Smooth muscle cell (in vitro differentiated cells): ENCODE results near the gene MFRP. TPM values are rescaled to one million over a fixed set of nuclear protein-coding genes. Genes with fewer than 3 reads are reported as not detected.

Experiments used
- DNase-seq: peaks from one replicate; lab custom pipeline; 2025; ENCODE audit not compliant: unreplicated experiment; lab: John Stamatoyannopoulos, UW
- H2AFZ ChIP-seq: fragments of 200-600 bp; sonication (generic); 2 replicates; pipeline ENCODE4 v1.6.0; 2016; ENCODE audit warnings: antibody characterized with exemption, low read depth, mild to moderate bottlenecking
- H3F3A ChIP-seq: fragments of 200-600 bp; sonication (generic); 2 replicates; pipeline ENCODE4 v1.6.0; 2017; ENCODE audit warnings: antibody characterized with exemption, low read depth
- H3K27ac ChIP-seq: fragments of 200-600 bp; sonication (generic); 2 replicates; pipeline ENCODE4 v1.5.1; 2016; ENCODE audit warnings: low read depth, mild to moderate bottlenecking
- H3K27me3 ChIP-seq: fragments of 200-600 bp; sonication (generic); 2 replicates; pipeline ENCODE4 v1.6.1; 2016; ENCODE audit warnings: low read depth, mild to moderate bottlenecking
- H3K36me3 ChIP-seq: fragments of 200-600 bp; sonication (generic); 2 replicates; pipeline ENCODE4 v1.5.1; 2016; ENCODE audit warnings: low read depth
- H3K4me1 ChIP-seq: fragments of 200-600 bp; sonication (generic); 2 replicates; pipeline ENCODE4 v1.5.1; 2016; ENCODE audit warnings: low read depth
- H3K4me2 ChIP-seq: fragments of 200-600 bp; sonication (generic); 2 replicates; pipeline ENCODE4 v1.6.0; 2016; ENCODE audit warnings: mild to moderate bottlenecking
- H3K4me3 ChIP-seq: fragments of 200-600 bp; sonication (generic); 2 replicates; pipeline ENCODE4 v1.5.1; 2016; ENCODE audit warnings: mild to moderate bottlenecking
- H3K79me2 ChIP-seq: fragments of 200-600 bp; sonication (generic); 2 replicates; pipeline ENCODE4 v1.6.0; 2016; ENCODE audit warnings: low read depth, mild to moderate bottlenecking
- H3K9ac ChIP-seq: fragments of 200-600 bp; sonication (generic); 2 replicates; pipeline ENCODE4 v1.6.0; 2016; ENCODE audit warnings: low read depth
- H3K9me3 ChIP-seq: fragments of 200-600 bp; sonication (generic); replicated peaks from 2 replicates; pipeline ENCODE4 v1.5.1; 2016; ENCODE audit warnings: low read depth
- H4K20me1 ChIP-seq: fragments of 200-600 bp; sonication (generic); 2 replicates; pipeline ENCODE4 v1.6.0; 2016; ENCODE audit warnings: low read depth
- WGBS: methylation state at CpG from one replicate; pipeline ENCODE4 v1.1.7; 2016; ENCODE audit warnings: low lambda C conversion rate; 5-methylcytosine and 5-hydroxymethylcytosine counted together
- polyA plus RNA-seq: library from polyadenylated mRNA; unstranded; fragments of >200 nt; fragmentation: Nextera tagmentation; extraction: Ambion mirVana; gene quantifications from 2 replicates; pipeline ENCODE4 v1.2.1, GENCODE V29; 2016
- total RNA-seq: library from RNA; depleted of rRNA; stranded (reverse); fragments of >200 nt; gene quantifications from 2 replicates; pipeline ENCODE4 v1.2.3, GENCODE V29; 2014
- TF ChIP-seq, protein P1 (sequence below): fragments of 200-600 bp; sonication (generic); IDR thresholded peaks from 2 replicates; pipeline ENCODE4 v1.5.1; 2017; ENCODE audit warnings: borderline replicate concordance, mild to moderate bottlenecking, antibody characterized with exemption; ENCODE audit not compliant: insufficient read depth, poor library complexity, severe bottlenecking

The MFRP gene
- total and polyA plus RNA-seq, 2 experiments from 2014 or later, result not detected

DNA sequence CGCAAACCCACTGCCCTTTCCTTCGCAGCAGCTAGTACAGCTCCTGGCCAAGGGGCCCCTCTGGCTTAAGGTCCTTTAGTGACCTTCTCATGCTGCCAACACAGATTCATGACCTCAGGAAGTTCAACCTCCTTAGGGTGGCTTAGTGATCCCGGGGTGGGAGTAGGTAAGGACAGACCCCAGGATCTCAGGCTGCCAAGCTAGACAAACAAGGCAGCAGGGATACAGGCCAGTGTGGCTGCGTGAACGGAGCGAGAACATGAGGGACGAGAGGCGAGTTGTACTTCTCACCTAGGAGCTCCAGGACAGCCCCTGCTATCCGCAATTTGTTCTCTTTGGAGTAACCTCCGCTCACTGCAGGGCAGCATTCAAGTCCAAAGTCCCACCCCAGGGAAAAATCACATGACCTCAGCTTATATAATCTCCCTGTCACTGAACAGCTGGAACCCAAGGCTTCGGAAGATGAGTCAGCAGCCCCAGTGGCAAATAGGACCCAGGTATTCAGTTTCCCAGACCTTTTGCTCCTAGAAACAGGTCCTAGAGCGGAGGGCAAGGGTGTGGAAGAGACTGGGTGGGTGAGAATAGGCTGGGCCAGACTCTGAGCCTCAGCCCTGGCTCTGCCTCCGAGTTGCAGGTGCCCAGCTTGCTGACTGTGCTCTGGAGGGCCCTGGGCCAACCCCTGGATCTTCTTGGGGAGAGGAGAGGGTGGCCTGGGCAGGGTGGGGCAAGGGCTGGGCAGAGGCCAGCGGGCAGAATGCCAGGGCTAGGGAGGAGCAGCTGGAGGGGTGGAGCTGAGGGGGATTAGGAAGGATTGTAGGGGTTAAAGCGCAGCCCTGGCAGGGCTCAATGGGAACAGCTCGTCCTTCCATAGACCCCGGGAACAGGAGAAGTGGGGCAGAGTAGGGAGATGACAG, 21.9 kb upstream of the MFRP start:
- Histone ChIP-seq H3K4me2 (peak overlapping the region; percentile 6), H4K20me1 (no peaks in the 10 kb centered on the region), H2AFZ (no peak overlapping the region), H3K9ac (no peak overlapping the region), H3K4me1 (peaks cover 13% of the 10 kb centered on the region), H3K79me2 (no peaks in the 10 kb centered on the region), H3K27ac (no peak overlapping the region), H3K36me3 (no peaks in the 10 kb centered on the region), H3K9me3 (no peaks in the 10 kb centered on the region), H3K27me3 (no peaks in the 10 kb centered on the region), H3K4me3 (no peak overlapping the region), H3F3A (no peaks in the 10 kb centered on the region)
- TF ChIP-seq, protein P1, sequence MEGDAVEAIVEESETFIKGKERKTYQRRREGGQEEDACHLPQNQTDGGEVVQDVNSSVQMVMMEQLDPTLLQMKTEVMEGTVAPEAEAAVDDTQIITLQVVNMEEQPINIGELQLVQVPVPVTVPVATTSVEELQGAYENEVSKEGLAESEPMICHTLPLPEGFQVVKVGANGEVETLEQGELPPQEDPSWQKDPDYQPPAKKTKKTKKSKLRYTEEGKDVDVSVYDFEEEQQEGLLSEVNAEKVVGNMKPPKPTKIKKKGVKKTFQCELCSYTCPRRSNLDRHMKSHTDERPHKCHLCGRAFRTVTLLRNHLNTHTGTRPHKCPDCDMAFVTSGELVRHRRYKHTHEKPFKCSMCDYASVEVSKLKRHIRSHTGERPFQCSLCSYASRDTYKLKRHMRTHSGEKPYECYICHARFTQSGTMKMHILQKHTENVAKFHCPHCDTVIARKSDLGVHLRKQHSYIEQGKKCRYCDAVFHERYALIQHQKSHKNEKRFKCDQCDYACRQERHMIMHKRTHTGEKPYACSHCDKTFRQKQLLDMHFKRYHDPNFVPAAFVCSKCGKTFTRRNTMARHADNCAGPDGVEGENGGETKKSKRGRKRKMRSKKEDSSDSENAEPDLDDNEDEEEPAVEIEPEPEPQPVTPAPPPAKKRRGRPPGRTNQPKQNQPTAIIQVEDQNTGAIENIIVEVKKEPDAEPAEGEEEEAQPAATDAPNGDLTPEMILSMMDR, result no peak
- DNase-seq, result no peak
- WGBS, result 77% methylated on average over 17 of the region's 17 CpGs

DNA sequence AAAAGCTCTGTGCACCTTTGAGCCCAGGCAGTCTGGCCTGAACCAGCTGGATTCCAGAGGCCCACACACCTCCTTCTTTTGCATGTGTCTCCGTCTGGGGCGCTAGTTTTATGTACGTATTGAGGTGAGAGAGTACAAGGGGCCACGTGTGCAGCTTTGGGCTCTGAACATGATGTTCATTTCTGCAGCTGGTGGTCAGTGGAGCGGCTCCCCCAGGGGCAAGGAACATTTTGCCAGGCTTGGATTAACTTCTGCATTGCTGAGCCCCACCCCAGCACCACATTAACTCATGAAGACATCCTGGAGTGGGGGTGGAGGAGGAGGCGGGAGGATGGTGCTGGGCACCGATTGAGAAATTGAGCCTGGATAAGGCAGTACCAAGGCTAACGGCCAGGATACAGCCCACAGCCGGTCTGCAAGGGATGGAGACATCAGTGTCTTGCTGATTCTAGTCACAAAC, 21.2 kb upstream of the MFRP start:
- H3K36me3 ChIP-seq, result no peaks in the 10 kb centered on the region
- WGBS, result 81% methylated on average over 9 of the region's 9 CpGs
- no peak overlapping the region for H3K4me2 ChIP-seq
- H3K4me1 ChIP-seq, result peaks cover 13% of the 10 kb centered on the region
- DNase-seq, result no peak
- H2AFZ ChIP-seq, result no peak overlapping the region
- TF ChIP-seq, protein P1, result no peak
- no peak overlapping the region for H3K27ac ChIP-seq
- H3K9me3 ChIP-seq, result no peaks in the 10 kb centered on the region
- H3F3A ChIP-seq, result peaks cover 2% of the 10 kb centered on the region
- no peaks in the 10 kb centered on the region for H4K20me1 ChIP-seq
- no peak overlapping the region for H3K9ac ChIP-seq
- H3K79me2 ChIP-seq, result no peaks in the 10 kb centered on the region
- no peak overlapping the region for H3K4me3 ChIP-seq
- no peaks in the 10 kb centered on the region for H3K27me3 ChIP-seq

DNA sequence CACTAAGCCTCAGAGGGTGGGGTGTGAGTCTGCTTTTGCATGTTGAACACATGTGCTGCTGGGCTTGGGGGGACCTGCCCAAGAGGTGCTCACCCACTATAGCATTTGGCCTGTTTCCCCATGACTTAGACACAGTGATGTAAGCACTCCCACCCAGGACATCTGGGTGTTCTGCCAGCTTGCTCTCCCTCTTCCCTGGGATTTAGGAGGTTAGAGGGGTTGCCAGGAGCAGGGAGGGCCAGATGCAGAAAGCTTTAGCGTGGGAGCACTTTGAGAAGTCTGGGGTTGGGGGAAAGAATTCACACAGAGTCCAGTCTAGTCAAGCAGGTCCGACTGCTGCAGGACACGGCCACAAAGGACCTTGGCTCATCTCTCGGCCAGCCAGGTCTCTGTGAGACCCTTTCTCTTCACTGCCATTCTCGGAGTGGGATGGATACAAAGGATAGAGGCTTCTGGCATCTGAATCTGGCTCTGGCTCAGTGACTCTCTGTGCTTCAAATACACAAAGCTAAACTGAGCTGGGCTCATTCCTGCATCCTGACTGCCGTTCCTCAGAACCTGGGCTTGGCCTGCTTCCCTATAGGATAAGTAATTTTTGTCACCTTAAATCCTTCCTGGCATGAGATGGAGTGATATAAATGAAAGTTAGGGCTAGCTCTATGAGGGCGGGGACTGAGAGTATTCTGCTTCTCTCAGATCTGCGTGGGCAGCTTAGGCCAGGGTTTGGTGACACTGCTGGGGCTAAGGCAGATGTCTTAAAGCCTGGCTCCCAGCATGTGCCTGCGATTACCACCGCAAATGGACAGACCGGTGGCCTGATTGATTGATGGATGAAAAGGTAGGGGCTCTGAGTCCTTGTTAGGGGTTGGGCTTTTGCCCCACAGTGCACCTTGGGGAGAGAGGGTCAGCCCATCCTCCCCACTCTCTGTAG, 20.4 kb upstream of the MFRP start:
- H3K36me3 ChIP-seq, result no peaks in the 10 kb centered on the region
- H2AFZ ChIP-seq, result no peak overlapping the region
- DNase-seq, result no peak
- no peak overlapping the region for H3K4me2 ChIP-seq
- peaks cover 4% of the 10 kb centered on the region for H3F3A ChIP-seq
- no peak overlapping the region for H3K27ac ChIP-seq
- TF ChIP-seq, protein P1, result no peak
- no peak overlapping the region for H3K4me3 ChIP-seq
- H3K9me3 ChIP-seq, result no peaks in the 10 kb centered on the region
- WGBS, result 83% methylated on average over 11 of the region's 11 CpGs
- no peaks in the 10 kb centered on the region for H3K27me3 ChIP-seq
- no peak overlapping the region for H3K9ac ChIP-seq
- no peaks in the 10 kb centered on the region for H4K20me1 ChIP-seq
- peaks cover 17% of the 10 kb centered on the region for H3K4me1 ChIP-seq
- H3K79me2 ChIP-seq, result no peaks in the 10 kb centered on the region
